IMR-90 (cell line): ENCODE results near the gene EED. TPM values are rescaled to one million over a fixed set of nuclear protein-coding genes. Genes with fewer than 3 reads are reported as not detected.

Experiments used
- ATAC-seq: fragments of 200-7000 bp; cut with Tn5 transposase; 2 replicates; pipeline ENCODE4 v1.9.1; 2020; ENCODE audit warnings: low read depth, mild to moderate bottlenecking, moderate library complexity
- BruUV-seq: library from RNA; stranded (reverse); fragments of 400-500 nt; replicated peaks from 2 replicates; lab custom pipeline; 2021; lab: Mats Ljungman, UMichigan
- CTCF ChIA-PET: fragments of 300-600 bp; formaldehyde crosslinking; extraction: SDS; loops from one replicate; lab custom pipeline; 2021; ENCODE audit warnings: antibody characterized with exemption; lab: Yijun Ruan, JAX
- POLR2A ChIA-PET: fragments of 300-600 bp; sonication (Branson Sonifier 250); formaldehyde crosslinking; loops from one replicate; lab custom pipeline; 2022; ENCODE audit warnings: antibody characterized with exemption; ENCODE audit not compliant: unreplicated experiment; lab: Charles Lee
- DNase-seq: peaks from one replicate; pipeline ENCODE4 v3.0.0; 2013
- H2AFZ ChIP-seq: replicated peaks from 2 replicates; pipeline ENCODE3; 2013; ENCODE audit warnings: low read length, mild to moderate bottlenecking; ENCODE audit not compliant: poor library complexity
- H2AK5ac ChIP-seq: 2 replicates; pipeline ENCODE4 v1.6.1; 2013; ENCODE audit warnings: low read depth, low read length, inconsistent platforms
- H2AK9ac ChIP-seq: replicated peaks from 2 replicates; pipeline ENCODE3; 2013; ENCODE audit warnings: mild to moderate bottlenecking, low read depth, low read length, moderate library complexity; ENCODE audit not compliant: poor library complexity
- H2BK120ac ChIP-seq: 2 replicates; pipeline ENCODE4 v1.6.1; 2013; ENCODE audit warnings: low read depth, low read length, inconsistent platforms
- H2BK15ac ChIP-seq: 3 replicates; pipeline ENCODE4 v1.6.1; 2013; ENCODE audit warnings: low read depth, low read length, inconsistent platforms
- H2BK20ac ChIP-seq: 2 replicates; pipeline ENCODE4 v1.6.1; 2013; ENCODE audit warnings: low read depth, mild to moderate bottlenecking, inconsistent platforms, low read length, moderate library complexity
- H2BK5ac ChIP-seq: 2 replicates; pipeline ENCODE4 v1.6.1; 2013; ENCODE audit warnings: mild to moderate bottlenecking, low read depth, low read length, inconsistent platforms; ENCODE audit not compliant: poor library complexity, severe bottlenecking
- H3K14ac ChIP-seq: replicated peaks from 2 replicates; pipeline ENCODE4 v1.6.1; 2013; ENCODE audit warnings: low read depth, low read length, inconsistent platforms
- H3K18ac ChIP-seq: 2 replicates; pipeline ENCODE4 v1.6.1; 2013; ENCODE audit warnings: low read depth, low read length, control low read depth
- H3K23ac ChIP-seq: 2 replicates; pipeline ENCODE4 v1.6.1; 2013; ENCODE audit warnings: low read depth, low read length, inconsistent platforms
- H3K27ac ChIP-seq: 2 replicates; pipeline ENCODE4 v1.5.1; 2013; ENCODE audit warnings: mild to moderate bottlenecking, control low read depth, low read length; ENCODE audit not compliant: insufficient read depth
- H3K27me3 ChIP-seq: 2 replicates; pipeline ENCODE4 v1.6.1; 2013; ENCODE audit warnings: low read length; ENCODE audit not compliant: control insufficient read depth, insufficient read depth
- H3K36me3 ChIP-seq: 2 replicates; pipeline ENCODE4 v1.6.1; 2013; ENCODE audit warnings: low read length, mixed read lengths; ENCODE audit not compliant: control insufficient read depth, insufficient read depth
- H3K4ac ChIP-seq: 2 replicates; pipeline ENCODE4 v1.6.1; 2013; ENCODE audit warnings: low read depth, low read length, inconsistent platforms
- H3K4me1 ChIP-seq: 2 replicates; pipeline ENCODE4 v1.6.1; 2013; ENCODE audit warnings: low read length, mixed read lengths; ENCODE audit not compliant: control insufficient read depth, insufficient read depth
- H3K4me2 ChIP-seq: 2 replicates; pipeline ENCODE4 v1.6.1; 2013; ENCODE audit warnings: low read depth, mild to moderate bottlenecking, control low read depth, low read length, moderate library complexity
- H3K4me3 ChIP-seq: 2 replicates; pipeline ENCODE4 v1.5.1; 2013; ENCODE audit warnings: low read depth, mild to moderate bottlenecking, control low read depth, low read length, moderate library complexity; ENCODE audit not compliant: insufficient read depth
- H3K56ac ChIP-seq: 2 replicates; pipeline ENCODE4 v1.6.1; 2013; ENCODE audit warnings: low read length, inconsistent platforms; ENCODE audit not compliant: insufficient read depth; ENCODE audit errors: extremely low read depth
- H3K79me1 ChIP-seq, 2 experiments: 2 replicates each; pipeline ENCODE4 v1.6.1; 2013; ENCODE audit warnings: low read length in 2 of 2, inconsistent platforms in 1 of 2, low read depth in 1 of 2
- H3K9ac ChIP-seq: 2 replicates; pipeline ENCODE4 v1.6.1; 2013; ENCODE audit warnings: low read depth, low read length, control low read depth
- H3K9me1 ChIP-seq: 2 replicates; pipeline ENCODE4 v1.6.1; 2013; ENCODE audit warnings: low read length, inconsistent platforms; ENCODE audit not compliant: insufficient read depth
- H3K9me3 ChIP-seq: 2 replicates; pipeline ENCODE4 v1.6.1; 2013; ENCODE audit warnings: low read length; ENCODE audit not compliant: control insufficient read depth, insufficient read depth
- H4K20me1 ChIP-seq: 2 replicates; pipeline ENCODE4 v1.6.1; 2013; ENCODE audit warnings: low read length, inconsistent platforms; ENCODE audit not compliant: insufficient read depth
- H4K5ac ChIP-seq: 2 replicates; pipeline ENCODE4 v1.6.1; 2013; ENCODE audit warnings: mild to moderate bottlenecking, low read depth, low read length, control low read depth
- H4K8ac ChIP-seq, 2 experiments: 2 replicates each; pipeline ENCODE4 v1.6.1; 2013; ENCODE audit warnings: low read depth in 2 of 2, low read length in 2 of 2, control low read depth in 1 of 2, inconsistent platforms in 1 of 2
- H4K91ac ChIP-seq: 2 replicates; pipeline ENCODE4 v1.6.1; 2013; ENCODE audit warnings: low read depth, low read length, inconsistent platforms; ENCODE audit not compliant: insufficient read depth
- CEBPB ChIP-seq: IDR thresholded peaks from 2 replicates; pipeline ENCODE4 v1.6.1; 2012; ENCODE audit warnings: low read depth, low read length, improper control_type of control experiment
- CHD1 ChIP-seq: IDR thresholded peaks from 2 replicates; pipeline ENCODE4 v1.6.1; 2012; ENCODE audit warnings: low read depth, low read length, improper control_type of control experiment
- NFE2L2 ChIP-seq: fragments of 150-350 bp; IDR thresholded peaks from 2 replicates; pipeline ENCODE4 v1.6.1; 2016; ENCODE audit warnings: low read depth, mild to moderate bottlenecking, low read length
- POLR2A ChIP-seq: IDR thresholded peaks from 2 replicates; pipeline ENCODE4 v1.6.1; 2012; ENCODE audit warnings: mild to moderate bottlenecking, low read depth, low read length
- RFX5 ChIP-seq: IDR thresholded peaks from 2 replicates; pipeline ENCODE4 v1.8.0; 2012; ENCODE audit warnings: low read depth, mild to moderate bottlenecking, low read length, moderate library complexity
- SMC3 ChIP-seq: fragments of 150-350 bp; IDR thresholded peaks from 2 replicates; pipeline ENCODE4 v1.6.1; 2016; ENCODE audit warnings: low read depth, mild to moderate bottlenecking, antibody characterized with exemption, low read length, moderate library complexity
- WGBS, 2 experiments: methylation state at CpG; one replicate each; pipeline versions ENCODE4 v1.1.5 to v1.1.7; 2013; ENCODE audit warnings: missing lambda C conversion rate in 2 of 2; ENCODE audit not compliant: insufficient read length in 1 of 2; ENCODE audit errors: extremely low coverage in 2 of 2; 5-methylcytosine and 5-hydroxymethylcytosine counted together
- dilution Hi-C: fragments of 300-500 bp; cut with HindIII; formaldehyde crosslinking; loops from one replicate; pipeline ENCODE4 v1.14.3; 2018; ENCODE audit warnings: low sequenced_read_pairs; ENCODE audit not compliant: unreplicated experiment
- in situ Hi-C: fragments of 300-500 bp; cut with MboI; formaldehyde crosslinking; loops from 3 replicates; pipeline ENCODE4 v1.14.3; 2019; ENCODE audit warnings: low sequenced_read_pairs, inconsistent platforms, mixed read lengths
- intact Hi-C: fragments of 100-400 bp; cut with micrococcal nuclease; formaldehyde crosslinking; loops from 2 replicates; pipeline ENCODE4 v1.10.0; 2022
- polyA plus RNA-seq, 3 experiments: library from polyadenylated mRNA; depleted of rRNA; stranded (reverse); fragments of >200 nt; gene quantifications; 2 replicates each; pipeline ENCODE4 v1.2.3, GENCODE V29; 2012; ENCODE audit warnings: low replicate concordance in 1 of 3
- total RNA-seq: library from RNA; depleted of rRNA; stranded (reverse); fragments of >200 nt; gene quantifications from 2 replicates; pipeline ENCODE4 v1.2.3, GENCODE V29; 2012
- TF ChIP-seq, protein P1 (sequence below): conservative IDR thresholded peaks from 2 replicates; pipeline ENCODE4 v1.5.1; 2012; ENCODE audit warnings: mild to moderate bottlenecking, low read depth, low read length, improper control_type of control experiment

EED gene
- total and polyA plus RNA-seq, 2 of the 4 experiments (the other 2 are of a cell fraction): 11.1 to 11.5 TPM

DNA sequence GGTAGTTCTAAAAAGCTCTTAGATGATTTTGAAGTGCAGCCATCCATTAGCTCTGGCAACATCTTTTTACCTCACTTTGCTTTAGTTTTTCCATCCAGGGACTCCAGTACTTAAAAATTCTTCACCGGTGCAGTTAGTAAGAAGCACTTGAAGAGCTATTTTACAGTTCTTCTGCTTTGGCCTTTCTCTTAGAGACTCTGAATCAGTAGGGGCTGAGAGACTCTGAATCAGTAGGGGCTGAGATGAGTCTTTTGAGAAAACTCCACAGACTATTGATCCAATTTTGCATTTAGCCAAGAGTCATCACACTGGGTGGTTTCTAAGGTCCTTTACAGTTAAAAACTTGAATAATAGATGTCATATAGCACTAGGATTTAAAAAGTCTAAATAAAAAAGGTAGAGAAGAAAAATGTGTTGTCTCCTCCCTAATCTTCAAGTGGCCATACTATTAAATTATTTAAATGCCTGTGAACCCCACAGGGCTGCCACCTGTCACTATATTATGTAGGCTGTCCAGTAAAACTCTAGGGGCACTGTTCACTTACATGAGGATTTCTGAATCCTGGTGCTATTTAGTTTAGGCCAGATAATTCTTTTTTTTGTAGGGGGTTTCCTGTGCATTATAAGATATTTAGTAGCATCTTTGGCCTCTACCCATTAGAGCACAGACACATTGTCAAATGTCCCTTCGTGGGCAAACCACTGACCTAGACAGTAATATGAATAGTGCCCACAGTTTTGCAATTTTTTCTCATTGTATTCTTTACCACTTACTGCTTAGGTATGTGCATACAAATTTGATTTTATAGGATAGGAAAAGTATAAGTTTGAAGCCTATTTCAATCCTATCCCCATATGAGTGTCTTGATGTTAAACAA, 31.2 kb downstream of the EED start:
- H3K36me3 ChIP-seq: peaks cover 2% of the 10 kb centered on the region
- POLR2A ChIA-PET: no interaction called here

More for the DNA sequence above, 31.2 kb downstream of the EED start:
- in situ Hi-C loops: loop anchor here (25.0 kb wide), 1 partner anchor 588 kb away; the partner anchor contains the start of gene CCDC89
- no peak overlapping the region for H2AFZ ChIP-seq
- peaks cover 11 to 25% of the 10 kb centered on the region in 2 experiments for H3K79me1 ChIP-seq
- ATAC-seq (no peak), DNase-seq (no peak)
- WGBS, 2 experiments: no CpG with 5 or more reads among the region's 2 CpGs
- no peak overlapping the region for H2BK120ac ChIP-seq
- H2BK5ac ChIP-seq: no peak overlapping the region
- dilution Hi-C loops: no loop called here
- H3K23ac ChIP-seq: no peak overlapping the region
- no peak overlapping the region for H4K8ac ChIP-seq
- no peaks in the 10 kb centered on the region; the same call in 1 of the 2 replicates for H4K20me1 ChIP-seq
- no peak overlapping the region for H2AK5ac ChIP-seq
- H3K9me3 ChIP-seq: no peaks in the 10 kb centered on the region
- no peak overlapping the region for H4K91ac ChIP-seq
- intact Hi-C loops: loop anchor here (5.0 to 10.0 kb wide), 2 partner anchors 418 to 1491 kb away; partner anchors contain the start of gene CCDC83
- H3K27ac ChIP-seq: no peak overlapping the region
- no peak overlapping the region for H2BK15ac ChIP-seq
- H3K18ac ChIP-seq: no peak overlapping the region
- CTCF ChIA-PET: no interaction called here
- H3K9me1 ChIP-seq: peaks cover 6% of the 10 kb centered on the region
- no peak overlapping the region for H3K14ac ChIP-seq
- no peak overlapping the region for H3K56ac ChIP-seq
- no peak overlapping the region for H2AK9ac ChIP-seq
- H4K5ac ChIP-seq: no peak overlapping the region
- peaks cover 3% of the 10 kb centered on the region; the same call in 1 of the 2 replicates for H3K4me1 ChIP-seq
- H3K27me3 ChIP-seq: no peaks in the 10 kb centered on the region
- H3K9ac ChIP-seq: no peak overlapping the region
- H3K4me2 ChIP-seq: no peak overlapping the region
- no peak overlapping the region for H3K4me3 ChIP-seq
- TF ChIP-seq POLR2A (no peak), SMC3 (no peak), CHD1 (no peak), RFX5 (no peak), CEBPB (no peak), NFE2L2 (no peak)
- TF ChIP-seq, protein P1, sequence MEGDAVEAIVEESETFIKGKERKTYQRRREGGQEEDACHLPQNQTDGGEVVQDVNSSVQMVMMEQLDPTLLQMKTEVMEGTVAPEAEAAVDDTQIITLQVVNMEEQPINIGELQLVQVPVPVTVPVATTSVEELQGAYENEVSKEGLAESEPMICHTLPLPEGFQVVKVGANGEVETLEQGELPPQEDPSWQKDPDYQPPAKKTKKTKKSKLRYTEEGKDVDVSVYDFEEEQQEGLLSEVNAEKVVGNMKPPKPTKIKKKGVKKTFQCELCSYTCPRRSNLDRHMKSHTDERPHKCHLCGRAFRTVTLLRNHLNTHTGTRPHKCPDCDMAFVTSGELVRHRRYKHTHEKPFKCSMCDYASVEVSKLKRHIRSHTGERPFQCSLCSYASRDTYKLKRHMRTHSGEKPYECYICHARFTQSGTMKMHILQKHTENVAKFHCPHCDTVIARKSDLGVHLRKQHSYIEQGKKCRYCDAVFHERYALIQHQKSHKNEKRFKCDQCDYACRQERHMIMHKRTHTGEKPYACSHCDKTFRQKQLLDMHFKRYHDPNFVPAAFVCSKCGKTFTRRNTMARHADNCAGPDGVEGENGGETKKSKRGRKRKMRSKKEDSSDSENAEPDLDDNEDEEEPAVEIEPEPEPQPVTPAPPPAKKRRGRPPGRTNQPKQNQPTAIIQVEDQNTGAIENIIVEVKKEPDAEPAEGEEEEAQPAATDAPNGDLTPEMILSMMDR: no peak
- H3K4ac ChIP-seq: no peak overlapping the region
- BruUV-seq: no TSS peak
- H2BK20ac ChIP-seq: no peak overlapping the region
